GM18907 (cell line): ENCODE data around the gene PRKN.

Experiments used
- ATAC-seq: cut with Tn5 transposase; IDR thresholded peaks from one replicate; pipeline ENCODE4 v1.9.1; 2021; ENCODE audit warnings: mild to moderate bottlenecking, moderate library complexity; ENCODE audit not compliant: unreplicated experiment

PRKN gene

DNA sequence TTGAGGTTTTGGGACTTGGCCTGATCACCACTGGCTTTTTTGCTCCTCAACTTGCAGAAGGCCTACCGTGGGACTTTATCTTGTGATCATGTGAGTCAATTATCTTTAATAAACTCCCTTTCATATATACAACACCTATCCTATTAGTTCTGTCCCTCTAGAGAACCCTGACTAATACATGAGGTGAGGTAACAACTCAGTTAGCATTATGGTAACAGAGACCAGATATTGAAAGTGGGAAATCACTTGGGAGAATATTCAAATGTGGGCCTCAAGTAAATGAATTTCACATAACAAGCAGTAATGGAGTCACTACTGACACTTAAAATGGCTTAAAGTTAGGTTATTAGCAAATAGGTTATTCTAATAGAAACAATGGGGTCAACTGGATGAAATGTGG lies 1015.6 kb downstream of the PRKN start:
- no peak for ATAC-seq

DNA sequence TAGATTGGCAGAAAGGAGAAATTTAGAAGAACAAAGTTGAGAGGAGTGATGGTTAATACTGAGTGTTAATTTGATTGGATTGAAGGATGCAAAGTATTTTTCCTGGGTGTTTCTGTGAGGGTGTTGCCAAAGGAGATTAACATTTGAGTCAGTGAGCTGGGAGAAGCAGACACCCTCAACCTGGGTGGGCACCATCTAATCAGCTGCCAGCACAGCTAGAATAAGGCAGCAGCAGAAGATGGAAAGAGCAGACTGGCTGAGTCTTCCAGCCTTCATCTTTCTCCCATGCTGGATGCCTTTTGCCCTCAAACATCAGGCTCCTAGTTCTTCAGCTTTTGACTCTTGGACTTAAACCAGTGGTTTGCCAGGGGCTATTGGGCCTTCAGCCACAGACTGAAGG lies 1016.1 kb downstream of the PRKN start:
- no peak for ATAC-seq

DNA sequence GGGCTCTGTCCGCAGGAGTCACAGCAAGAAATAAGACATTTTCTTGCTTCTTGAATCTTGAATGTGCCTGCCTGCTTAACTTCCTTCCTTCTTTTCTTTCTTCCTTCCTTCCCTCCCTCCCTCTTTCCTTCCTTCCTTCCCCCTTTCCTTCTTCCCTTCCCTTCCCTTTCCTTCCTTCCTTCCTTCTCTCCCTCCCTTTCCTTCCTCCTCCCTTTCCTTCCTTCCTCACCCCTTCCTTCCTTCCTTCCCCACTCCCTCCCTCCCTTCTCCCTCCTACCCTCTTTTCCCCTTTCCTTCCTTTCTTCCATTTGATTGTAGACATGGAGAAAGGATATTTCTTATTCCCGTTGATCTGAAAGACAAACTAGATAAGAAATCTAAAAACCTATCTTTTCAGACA lies 1016.9 kb downstream of the PRKN start:
- no peak for ATAC-seq

DNA sequence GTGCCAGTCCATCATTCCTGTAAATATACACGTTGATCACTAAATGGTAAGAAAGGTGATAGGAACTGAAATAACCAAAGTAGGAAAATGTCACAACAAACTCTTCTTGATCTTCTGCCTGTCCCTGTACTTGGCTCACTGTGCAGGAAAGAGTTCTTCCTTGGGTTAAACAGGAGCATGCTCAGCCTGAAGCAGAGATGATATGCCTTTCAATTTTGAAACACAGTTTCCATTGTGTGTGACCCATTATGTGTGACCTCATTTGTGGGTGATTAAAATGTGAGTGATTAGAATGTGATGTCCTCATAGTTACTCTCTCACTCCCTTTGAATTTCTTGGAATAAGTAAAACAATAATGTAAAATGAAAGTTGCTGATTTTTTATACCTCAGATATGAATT lies 1026.5 kb downstream of the PRKN start:
- no peak for ATAC-seq

DNA sequence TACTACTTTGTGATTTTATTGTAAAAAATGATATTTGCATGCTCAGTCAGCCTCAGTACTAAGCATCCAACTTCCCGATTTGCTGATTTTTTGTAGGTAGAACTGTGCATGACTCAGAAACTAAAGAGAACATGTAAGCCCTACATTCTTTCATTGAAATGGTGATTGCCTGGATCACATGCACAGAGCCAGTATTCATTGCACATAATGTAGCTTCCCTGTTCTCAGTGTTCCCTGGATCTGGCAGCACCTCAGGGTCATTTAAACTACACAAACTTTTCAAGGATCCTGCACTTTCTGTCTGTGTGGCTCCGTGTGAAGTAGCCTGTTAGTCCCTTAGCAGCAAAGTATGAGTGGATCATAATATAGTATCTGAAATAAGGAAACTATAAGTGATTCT lies 1030.8 kb downstream of the PRKN start:
- ATAC-seq = no peak

DNA sequence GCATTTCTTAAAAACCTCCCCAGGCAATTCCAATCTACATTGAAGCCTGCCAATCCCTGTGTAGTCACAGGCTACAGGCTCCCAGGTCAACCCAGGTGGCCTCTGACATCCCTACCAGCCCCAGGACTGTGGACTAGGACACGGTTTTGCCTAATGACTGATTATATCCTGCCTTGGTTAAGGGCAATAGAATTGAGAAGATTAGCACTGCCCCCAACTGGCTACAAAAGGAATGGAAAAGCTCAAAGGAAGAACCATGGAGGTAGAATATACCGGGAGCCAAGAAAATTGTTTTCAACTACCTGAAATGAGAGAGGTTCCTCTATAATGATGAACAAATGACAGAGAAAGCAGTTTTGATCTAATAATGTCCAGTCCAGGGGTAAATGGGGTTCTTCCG lies 1032.6 kb downstream of the PRKN start:
- no peak for ATAC-seq

DNA sequence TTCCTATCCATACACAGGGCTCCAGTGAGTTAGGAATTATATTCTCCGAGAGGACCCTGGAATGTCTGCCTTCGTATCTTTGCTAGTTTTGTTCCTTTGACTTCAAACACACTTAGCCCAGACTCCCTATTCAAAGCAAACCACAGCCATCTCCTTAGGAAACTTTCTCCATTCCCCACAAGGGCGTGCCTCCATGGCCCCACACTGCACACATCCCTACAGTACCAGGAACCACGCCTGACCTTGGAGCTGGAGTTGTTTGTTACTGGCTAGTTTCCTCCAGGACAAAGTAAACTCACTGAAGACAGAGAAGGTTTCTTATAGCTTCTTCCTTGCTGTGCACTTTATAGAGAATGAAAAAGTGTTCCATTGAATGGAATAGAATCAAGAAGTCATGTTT lies 1040.9 kb downstream of the PRKN start:
- ATAC-seq = no peak

DNA sequence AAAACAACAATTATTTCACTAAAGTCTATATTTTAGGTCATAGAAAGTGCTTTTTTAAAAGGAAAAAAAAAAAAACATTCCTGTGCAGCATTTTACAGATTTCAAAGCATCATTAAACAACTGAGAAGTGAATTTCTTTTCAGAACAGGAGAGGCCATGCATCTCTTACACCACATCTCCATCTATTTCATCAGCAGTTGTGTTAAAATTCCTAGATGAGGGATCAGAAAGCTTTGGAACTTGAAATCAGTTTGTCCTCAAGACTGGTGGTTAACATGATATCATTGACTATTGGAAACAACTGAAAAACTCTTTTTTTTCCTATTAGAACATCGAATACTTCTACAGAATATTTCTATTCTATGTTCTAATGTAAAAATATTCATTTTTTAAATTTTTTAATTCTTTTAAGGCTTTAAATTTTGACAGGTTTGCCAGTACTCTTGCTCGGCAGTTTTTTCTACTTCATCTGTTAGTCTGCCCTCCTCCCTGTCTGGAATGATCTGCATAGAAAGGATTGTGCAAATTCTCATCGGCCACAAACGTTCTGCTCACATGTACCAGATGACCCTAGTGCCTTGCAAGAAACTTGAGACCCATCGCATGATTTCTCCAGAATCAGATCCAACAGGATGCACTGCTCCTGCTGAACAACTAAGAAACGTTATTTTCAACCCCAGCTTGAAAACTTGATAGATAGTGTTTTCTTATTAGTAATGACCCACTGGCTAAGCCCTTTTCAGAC lies 1042.7 kb downstream of the PRKN start:
- ATAC-seq = no peak

DNA sequence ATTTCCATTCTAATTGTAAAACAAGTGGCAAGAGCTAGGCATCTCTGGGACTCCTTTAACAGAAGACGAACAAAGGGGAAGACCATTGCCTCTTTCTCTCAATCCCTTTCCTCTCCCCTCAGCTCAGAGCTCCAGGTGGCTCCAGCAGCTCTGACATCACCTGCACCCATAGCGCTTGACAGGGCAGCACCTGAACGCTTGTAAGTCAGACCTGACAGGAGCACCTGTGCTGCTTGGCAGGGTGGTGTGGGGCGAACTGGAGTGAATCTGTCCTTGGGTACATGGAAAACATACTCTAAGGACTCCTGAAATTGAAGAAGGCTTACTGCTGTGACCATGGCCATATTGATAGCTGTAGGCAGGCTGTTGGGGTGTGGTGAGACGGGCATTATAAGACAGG lies 1044.2 kb downstream of the PRKN start:
- no peak for ATAC-seq

DNA sequence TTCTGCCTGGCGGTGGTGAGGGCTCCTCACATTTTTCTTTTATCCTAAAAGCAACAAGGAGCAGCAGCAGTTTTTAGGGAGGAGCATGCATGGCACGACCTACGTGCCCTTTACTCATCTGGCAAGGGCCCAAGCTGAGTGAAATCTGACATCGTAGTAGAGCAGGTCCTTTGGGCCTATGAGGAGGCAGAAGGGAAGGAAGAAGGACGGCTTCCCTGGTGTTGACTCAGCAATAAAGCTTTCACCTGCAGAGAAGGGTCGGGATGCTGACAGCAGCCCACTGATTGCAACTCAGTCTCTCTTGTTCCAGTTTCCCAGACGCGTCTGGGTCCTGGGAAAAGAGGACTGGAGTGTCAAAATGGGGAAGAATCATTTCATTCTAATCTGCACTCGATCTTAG lies 1044.6 kb downstream of the PRKN start:
- ATAC-seq = no peak

DNA sequence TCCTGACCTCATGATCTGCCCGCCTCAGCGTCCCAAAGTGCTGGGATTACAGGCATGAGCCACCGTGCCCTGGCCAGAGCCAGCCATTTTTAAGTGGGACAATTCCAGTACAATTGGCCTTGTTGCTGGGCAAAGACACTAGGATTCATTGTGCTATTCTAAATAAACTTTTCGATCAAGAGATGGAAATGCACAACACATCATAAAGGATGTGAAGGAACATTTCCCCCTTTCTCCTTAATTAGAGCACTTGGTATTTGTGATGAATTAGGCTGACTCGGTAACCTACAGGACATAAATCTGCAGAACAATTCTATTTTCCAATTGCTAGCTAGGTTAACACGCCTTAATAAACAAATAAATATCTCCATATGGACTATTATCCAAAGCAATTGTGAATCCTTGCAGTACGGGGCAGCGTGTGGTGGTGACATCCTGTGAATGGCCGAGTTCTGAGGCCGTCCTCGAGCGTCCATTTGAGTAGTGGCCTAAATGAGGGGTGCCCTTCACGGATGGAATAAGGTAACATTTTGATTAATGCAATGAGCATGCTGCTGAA lies 1047.5 kb downstream of the PRKN start:
- no peak for ATAC-seq

DNA sequence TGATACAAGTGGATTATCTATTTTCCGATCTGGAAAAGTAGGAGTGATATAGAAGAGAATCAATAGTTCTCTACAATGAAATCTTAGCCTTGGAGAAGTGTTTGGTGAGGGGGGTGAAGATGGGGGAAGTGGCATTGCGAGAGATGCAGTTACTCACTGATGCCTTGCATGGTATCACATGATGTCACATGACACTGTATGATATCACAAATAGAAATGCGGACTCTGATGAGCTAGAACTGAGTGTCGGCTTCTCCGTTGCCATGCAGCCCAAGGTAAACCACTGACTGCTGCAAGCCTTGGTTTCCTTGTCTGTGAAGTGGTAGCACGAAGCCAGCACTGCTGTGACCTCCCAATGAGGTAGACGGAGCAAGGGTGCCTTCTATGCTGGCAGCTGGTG lies 1050.4 kb downstream of the PRKN start:
- no peak for ATAC-seq

DNA sequence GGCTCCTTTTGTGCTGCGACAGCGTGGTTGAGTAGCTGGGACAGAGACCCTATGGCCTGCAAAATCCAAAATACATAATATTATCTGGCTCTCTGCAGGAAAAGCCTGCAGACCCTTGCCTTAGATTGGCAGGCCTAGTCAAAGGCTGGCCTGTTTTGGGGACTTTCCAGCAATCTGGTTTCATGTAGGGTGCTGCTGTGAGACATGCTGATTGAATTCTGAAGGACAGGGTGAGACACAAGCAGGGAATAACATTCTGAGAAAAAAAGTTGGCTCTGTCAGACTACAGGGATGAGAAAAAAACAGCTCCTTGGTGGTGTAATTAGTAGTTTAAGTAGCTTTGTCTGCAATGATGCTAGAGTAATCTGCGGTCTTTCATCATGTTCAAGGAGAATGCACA lies 1051.0 kb downstream of the PRKN start:
- peak; percentile 79 for ATAC-seq

DNA sequence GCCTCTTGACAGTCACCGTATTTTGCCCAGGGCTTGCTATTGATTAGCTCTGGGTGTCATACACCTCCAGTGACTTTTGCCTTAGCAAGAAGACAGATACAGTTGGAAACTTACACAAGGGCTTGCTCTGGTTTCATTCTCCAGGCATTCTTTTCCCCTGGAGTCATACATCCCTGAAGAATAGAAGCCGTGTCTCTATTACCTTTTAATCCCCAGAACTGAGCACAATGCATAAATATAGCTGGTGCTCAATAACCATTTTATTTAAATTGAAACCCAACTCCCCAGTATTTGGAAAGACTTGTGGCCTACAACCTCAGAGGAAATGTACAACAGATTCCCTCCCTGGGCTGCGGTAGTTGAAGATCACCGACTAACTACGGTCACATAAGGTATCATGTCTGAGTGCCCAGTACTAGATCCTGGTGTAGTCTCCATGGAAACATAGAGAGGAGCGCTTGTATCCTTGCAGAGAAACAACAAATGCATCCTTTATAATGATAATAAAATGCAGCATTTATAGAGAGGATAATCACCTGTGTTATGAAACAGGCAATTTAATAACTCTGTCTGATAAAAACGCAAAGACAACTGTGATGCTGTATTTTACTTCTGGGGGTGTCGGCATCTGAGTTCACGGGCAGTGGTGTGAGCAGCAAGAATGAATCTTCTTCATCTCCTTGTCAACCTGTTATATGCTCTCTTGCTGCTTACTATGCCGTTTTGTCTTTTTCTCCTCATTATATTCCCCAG lies 1052.5 kb downstream of the PRKN start:
- ATAC-seq = no peak

DNA sequence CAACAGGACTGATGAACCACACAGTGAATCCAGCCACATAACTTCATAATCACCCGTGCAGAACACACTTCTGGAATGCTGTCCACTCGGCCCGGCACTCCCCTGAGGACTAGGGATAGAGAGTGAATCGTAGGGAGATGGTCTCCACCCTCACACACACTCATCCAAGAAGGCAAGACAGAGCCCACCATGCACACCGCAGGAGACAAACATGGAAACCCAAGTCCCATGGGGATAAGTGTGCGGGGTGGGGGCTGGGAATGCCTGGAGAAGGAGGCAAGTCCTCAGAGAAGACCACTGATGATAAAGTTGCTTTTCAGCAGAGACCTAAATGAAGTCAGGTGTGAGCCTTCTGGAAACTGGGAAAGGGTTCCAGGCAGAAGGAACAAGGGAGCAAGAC lies 1054.5 kb downstream of the PRKN start:
- ATAC-seq = no peak

DNA sequence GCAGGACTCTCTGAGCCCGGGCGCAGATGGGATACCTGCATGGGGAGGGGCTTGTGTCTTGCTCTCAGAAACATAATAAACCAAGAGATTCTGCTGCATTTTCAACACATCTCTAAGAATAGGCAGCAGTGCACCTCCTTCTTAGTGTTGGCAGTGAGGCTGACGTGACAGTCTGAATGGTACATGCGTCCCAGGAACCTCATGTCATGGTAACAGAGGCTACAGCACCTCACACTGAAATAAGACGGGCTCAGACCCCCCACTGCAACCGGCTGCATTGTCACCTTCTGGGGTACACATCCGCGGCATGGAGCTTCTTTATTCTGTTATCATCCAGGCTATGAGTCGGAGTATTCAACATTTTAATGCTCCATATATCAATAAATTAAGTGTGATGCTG lies 1056.4 kb downstream of the PRKN start:
- no peak for ATAC-seq

DNA sequence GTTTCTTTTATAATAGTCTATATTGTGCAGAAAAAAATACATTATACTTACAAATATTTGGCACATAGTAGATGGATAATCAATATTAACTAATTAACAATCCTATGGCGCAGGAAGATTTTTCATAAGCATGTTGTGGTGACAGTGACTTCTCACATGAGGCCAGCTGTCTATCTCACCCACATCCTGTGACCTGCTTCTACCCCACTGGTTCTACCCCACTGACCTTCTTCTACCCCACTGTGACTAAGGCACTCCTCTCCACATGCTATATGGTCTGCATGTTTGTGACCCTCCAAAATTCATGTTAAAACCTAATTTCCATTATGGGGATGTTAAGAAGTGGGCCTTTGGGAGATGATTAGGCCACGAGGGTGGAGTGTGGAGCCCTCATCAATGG lies 1058.9 kb downstream of the PRKN start:
- ATAC-seq = no peak

DNA sequence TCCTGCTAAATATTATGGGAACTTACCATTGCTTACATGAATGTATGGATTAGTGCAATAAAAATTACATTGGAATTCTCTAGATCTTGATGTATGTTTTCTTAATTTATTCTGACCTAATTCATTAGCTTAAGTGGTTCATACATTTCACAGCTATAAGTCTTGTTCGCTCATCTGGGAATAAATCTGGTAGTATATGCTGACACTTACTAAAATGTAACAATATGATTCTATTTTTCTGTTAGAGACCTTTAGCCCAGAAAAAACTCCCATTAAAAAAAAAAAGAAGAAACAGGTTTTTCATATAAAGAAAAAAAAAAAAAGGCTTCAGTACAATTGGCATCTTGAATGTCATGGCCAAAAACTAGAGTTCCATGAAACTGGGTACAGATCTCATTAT lies 1059.6 kb downstream of the PRKN start:
- no peak for ATAC-seq

DNA sequence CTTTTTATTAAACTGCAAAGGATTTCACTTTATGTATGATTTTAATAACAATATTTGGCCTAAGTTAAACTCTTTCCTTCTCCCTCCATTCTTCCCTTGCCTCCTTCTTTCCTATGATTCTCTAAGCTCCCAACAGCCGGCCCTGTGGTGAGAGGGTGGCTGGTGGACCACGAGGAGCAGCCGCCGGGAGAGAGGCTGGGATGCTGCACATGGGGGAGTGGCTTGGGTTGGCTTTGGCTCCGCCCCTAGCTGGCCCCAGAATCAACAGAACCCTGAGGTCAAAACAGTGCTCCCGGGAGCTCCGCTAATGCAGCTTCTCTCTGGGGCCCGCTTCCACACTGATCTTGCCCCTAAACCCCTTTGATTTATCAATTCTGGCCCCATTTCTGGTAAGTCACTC lies 1063.9 kb downstream of the PRKN start:
- ATAC-seq = no peak

DNA sequence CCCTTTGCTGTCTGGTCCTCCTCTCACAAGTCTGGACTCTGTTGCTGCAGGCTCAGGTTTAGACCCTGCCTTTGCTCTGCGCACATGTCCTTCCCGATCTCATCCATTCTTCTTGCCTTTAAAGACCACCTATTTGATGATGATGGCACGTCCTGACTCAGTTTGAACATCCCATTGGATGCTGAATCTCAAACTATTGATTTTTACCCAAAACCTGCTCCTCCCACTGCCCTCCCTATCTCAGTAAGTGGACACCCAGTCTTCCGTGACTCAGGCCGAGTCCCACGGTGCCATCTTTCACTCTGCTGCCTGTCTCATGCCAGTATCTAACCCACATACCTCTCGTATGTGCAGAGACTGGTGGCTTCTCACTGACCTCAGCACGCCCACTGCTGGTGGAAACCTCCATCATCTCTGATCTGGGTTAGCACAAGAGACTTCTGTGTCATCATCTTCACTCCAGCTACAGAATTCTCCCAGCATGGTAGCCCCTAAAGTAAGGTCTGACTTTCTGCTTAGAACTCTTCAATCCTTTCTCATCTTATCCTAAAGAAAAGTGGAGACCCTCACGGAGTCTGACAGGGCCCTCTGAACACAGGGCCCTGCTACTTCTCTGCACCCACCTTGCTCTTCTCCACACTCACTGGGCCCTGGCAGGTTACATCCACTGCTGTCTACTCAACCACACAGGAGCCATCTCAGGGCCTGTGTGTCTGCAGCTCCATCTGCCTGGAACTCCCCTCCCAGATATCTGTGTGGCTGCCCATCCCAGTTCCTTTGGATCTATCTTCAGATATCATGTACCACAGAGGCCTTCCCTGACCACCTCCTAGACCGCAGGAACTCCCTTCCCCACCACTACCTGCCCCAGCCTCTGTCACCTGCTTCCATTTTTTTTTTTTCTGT lies 1066.6 kb downstream of the PRKN start:
- no peak for ATAC-seq

DNA sequence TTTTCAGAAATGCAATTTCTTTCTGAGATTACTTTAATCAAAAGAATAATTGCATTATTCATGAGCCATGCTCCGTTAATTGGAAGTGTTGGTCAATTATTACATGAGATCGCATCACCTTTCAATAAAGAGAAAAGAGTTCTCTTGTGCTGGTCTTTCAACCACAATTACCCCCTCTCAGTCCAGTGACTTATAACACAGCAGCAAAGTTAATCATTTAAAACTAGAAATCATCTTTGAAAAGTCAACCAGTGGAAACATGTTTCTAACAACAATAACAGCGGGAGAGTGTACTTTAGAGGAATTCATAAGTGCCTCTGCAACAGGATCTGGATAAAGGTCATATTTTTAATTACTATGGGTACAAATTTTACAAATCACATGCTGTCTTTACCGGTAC lies 1069.4 kb downstream of the PRKN start:
- ATAC-seq = no peak
